Hepatocyte (in vitro differentiated cells): ENCODE measurements around the gene COX7A2L.

Experiments
- CTCF ChIP-seq: fragments of 200-600 bp; sonication (generic); IDR thresholded peaks from 2 replicates; pipeline ENCODE4 v1.5.1; 2016; ENCODE audit warnings: antibody characterized with exemption, mild to moderate bottlenecking; ENCODE audit not compliant: poor library complexity
- EZH2 ChIP-seq: fragments of 200-600 bp; sonication (generic); IDR thresholded peaks from 2 replicates; pipeline ENCODE4 v1.6.1; 2016; ENCODE audit warnings: antibody characterized with exemption, mild to moderate bottlenecking, borderline replicate concordance

- TF ChIP-seq CTCF (no peak), EZH2 (no peak)
Measured at GRCh38 chr2:42303252-42303651, 57.8 kb downstream of the COX7A2L start.
